ENCODE data around the gene HDAC11. TPM values are rescaled to one million over a fixed set of nuclear protein-coding genes. Genes with fewer than 3 reads are reported as not detected.

HDAC11 gene
- total and polyA plus RNA-seq, 2 of the 4 experiments (the other 2 are of a cell fraction), result 9.1 to 11.4 TPM

DNA sequence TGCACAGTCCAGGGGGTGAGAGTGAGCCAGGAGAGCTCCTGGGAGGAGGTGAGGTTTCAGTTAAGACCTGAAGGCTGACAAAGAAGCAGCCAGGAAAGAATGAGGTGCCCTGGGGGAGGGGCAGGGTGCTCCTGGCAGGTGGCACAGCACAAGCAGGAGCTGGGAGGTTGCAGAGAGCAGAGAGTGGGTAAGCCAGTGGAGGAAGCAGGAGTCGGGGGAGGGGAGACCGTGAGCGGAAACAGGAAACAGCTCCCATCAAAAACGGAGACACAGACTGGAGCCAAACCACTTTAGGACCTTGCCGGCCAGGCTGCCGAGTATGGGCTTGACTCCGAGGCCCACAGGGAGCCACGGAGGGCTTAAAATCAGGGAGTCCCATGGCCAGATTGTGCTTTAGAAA is 56.7 kb downstream of the HDAC11 start:
- peak overlapping the region; percentile 98; the same call in 2 of the 3 replicates for H2BK15ac ChIP-seq (ENCODE audit: low read depth, low read length)
- H4K20me1 ChIP-seq (ENCODE audit: insufficient read depth, low read length), result no peaks in the 10 kb centered on the region
- dilution Hi-C loops (cut with HindIII; ENCODE audit: low sequenced_read_pairs, unreplicated experiment) (no loop called here), in situ Hi-C loops (cut with MboI; ENCODE audit: low sequenced_read_pairs) (no loop called here), intact Hi-C loops (cut with micrococcal nuclease) (no loop called here)
- no peak overlapping the region for H3K27ac ChIP-seq (ENCODE audit: insufficient read depth, low read length)
- H2AK5ac ChIP-seq (ENCODE audit: low read depth, low read length), result peak overlapping the region; percentile 63
- H3K27me3 ChIP-seq (ENCODE audit: control insufficient read depth, insufficient read depth, low read length), result no peaks in the 10 kb centered on the region
- ATAC-seq (ENCODE audit: low read depth) (no peak), DNase-seq (no peak)
- H4K91ac ChIP-seq (ENCODE audit: insufficient read depth, low read depth, low read length), result peak overlapping the region; percentile 96
- H3K9ac ChIP-seq (ENCODE audit: low read depth, low read length), result no peak overlapping the region
- TF ChIP-seq POLR2A (IDR thresholded peaks at IDR 0.05; ENCODE audit: low read depth, low read length), result no peak
- H4K8ac ChIP-seq (ENCODE audit: low read depth in 2 of 2, low read length in 2 of 2), result peak overlapping the region; percentile 69 to 73; a peak in 3 of 4 replicates
- CTCF ChIA-PET, result no interaction called here
- no peak overlapping the region; the same call in 1 of the 2 replicates for H3K14ac ChIP-seq (replicated peaks; ENCODE audit: low read depth, low read length)
- H2BK5ac ChIP-seq (ENCODE audit: low read depth, low read length, poor library complexity, severe bottlenecking), result peak overlapping the region; percentile 63
- H3K9me1 ChIP-seq (ENCODE audit: insufficient read depth, low read length), result peaks cover 17% of the 10 kb centered on the region
- no peaks in the 10 kb centered on the region for H3K79me1 ChIP-seq (ENCODE audit: low read depth in 1 of 2, low read length in 2 of 2)
- H3K4me1 ChIP-seq (ENCODE audit: control insufficient read depth, insufficient read depth, low read length), result peaks cover 26% of the 10 kb centered on the region
- H3K36me3 ChIP-seq (ENCODE audit: control insufficient read depth, insufficient read depth, low read length), result no peaks in the 10 kb centered on the region
- H3K18ac ChIP-seq (ENCODE audit: low read depth, low read length), result no peak overlapping the region
- peak overlapping the region; percentile 46 for H2AK9ac ChIP-seq (replicated peaks; ENCODE audit: low read depth, low read length, poor library complexity)
- H2BK20ac ChIP-seq (ENCODE audit: low read depth, low read length), result peak overlapping the region; percentile 93
- no peak overlapping the region for H3K23ac ChIP-seq (ENCODE audit: low read depth, low read length)
- H4K5ac ChIP-seq (ENCODE audit: low read depth, low read length), result peak overlapping the region; percentile 34; the same call in 1 of the 2 replicates
- H2BK120ac ChIP-seq (ENCODE audit: low read depth, low read length), result peak overlapping the region; percentile 88
- 62% methylated on average over 4 of the region's 8 CpGs; no CpG with 5 or more reads in 1 of the 2 experiments for WGBS, 2 experiments (ENCODE audit: extremely low coverage in 2 of 2, insufficient read length in 1 of 2)
- peak overlapping the region; percentile 95 for H3K4ac ChIP-seq (ENCODE audit: low read depth, low read length)
- no TSS peak for BruUV-seq (replicated peaks)
- peak overlapping the region; percentile 74 for H2AFZ ChIP-seq (replicated peaks; ENCODE audit: low read length, poor library complexity)
- no peak overlapping the region for H3K4me2 ChIP-seq (ENCODE audit: low read depth, low read length)
- no peak overlapping the region for H3K4me3 ChIP-seq (ENCODE audit: insufficient read depth, low read depth, low read length)
- H3K9me3 ChIP-seq (ENCODE audit: control insufficient read depth, insufficient read depth, low read length), result no peaks in the 10 kb centered on the region
- no peak overlapping the region; the same call in 1 of the 2 replicates for H3K56ac ChIP-seq (ENCODE audit: extremely low read depth, insufficient read depth, low read length)
- POLR2A ChIA-PET (ENCODE audit: unreplicated experiment), result no interaction called here

All from IMR-90 (cell line).